ENCODE measurements around the gene HES4. TPM values are rescaled to one million over a fixed set of nuclear protein-coding genes. Genes with fewer than 3 reads are reported as not detected.

HES4 gene
- total RNA-seq, 1 donor from 2014 or later = 21.4 TPM

DNA sequence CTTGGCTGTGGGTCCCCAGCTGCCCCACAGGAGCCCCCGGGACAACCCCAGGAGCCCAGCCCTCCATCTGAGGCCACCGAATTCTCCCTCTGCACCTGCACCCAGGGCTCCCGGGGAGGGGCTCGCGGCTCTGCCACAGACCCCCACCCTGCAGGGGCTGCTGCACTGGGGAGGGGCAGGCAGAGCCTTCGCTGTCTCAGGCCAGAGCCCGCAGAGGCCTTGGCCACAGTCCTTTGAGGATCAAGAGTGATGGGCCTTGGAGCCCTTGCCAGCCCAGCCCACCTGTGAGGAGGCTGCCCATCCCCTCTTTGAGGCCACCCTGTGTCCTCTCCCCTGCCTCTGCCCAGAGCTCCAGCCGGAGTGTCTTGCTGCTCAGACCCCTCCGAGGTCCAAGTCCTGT lies 24.5 kb downstream of the HES4 start:
- no peak overlapping the region for H3K4me3 ChIP-seq
- H3K27ac ChIP-seq = no peak overlapping the region
- peaks cover 55% of the 10 kb centered on the region for H3K27me3 ChIP-seq (ENCODE audit: low read depth)
- no peak for TF ChIP-seq CTCF (IDR thresholded peaks at IDR 0.05)
- DNase-seq (no peak), ATAC-seq (no peak)
- no peaks in the 10 kb centered on the region for H3K9me3 ChIP-seq
- intact Hi-C loops (cut with DNase I) = no loop called here
- peaks cover 11% of the 10 kb centered on the region for H3K4me1 ChIP-seq
- no peaks in the 10 kb centered on the region for H3K36me3 ChIP-seq

GRCh38 chr1:974687-975328 lies 25.1 kb downstream of the HES4 start:
- no peaks in the 10 kb centered on the region for H3K9me3 ChIP-seq
- peaks cover 58% of the 10 kb centered on the region for H3K27me3 ChIP-seq (ENCODE audit: low read depth)

GRCh38 chr1:974293-974640 lies 25.6 kb downstream of the HES4 start:
- intact Hi-C loops (cut with DNase I) = no loop called here
- no peak for TF ChIP-seq CTCF (IDR thresholded peaks at IDR 0.05)
- no peak for DNase-seq
- H3K27me3 ChIP-seq (ENCODE audit: low read depth) = peaks cover 64% of the 10 kb centered on the region
- no peaks in the 10 kb centered on the region for H3K9me3 ChIP-seq
- no peak overlapping the region for H3K4me3 ChIP-seq
- no peak for ATAC-seq
- peaks cover 11% of the 10 kb centered on the region for H3K4me1 ChIP-seq
- no peak overlapping the region for H3K27ac ChIP-seq
- H3K36me3 ChIP-seq = no peaks in the 10 kb centered on the region

More at GRCh38 chr1:974687-975328, 25.1 kb downstream of the HES4 start:
- no peak for TF ChIP-seq CTCF (IDR thresholded peaks at IDR 0.05)
- Histone ChIP-seq H3K4me3 (no peak overlapping the region), H3K36me3 (no peaks in the 10 kb centered on the region), H3K4me1 (peaks cover 11% of the 10 kb centered on the region), H3K27ac (no peak overlapping the region)
- intact Hi-C loops (cut with DNase I) = no loop called here
- DNase-seq (no peak), ATAC-seq (no peak)

- H3K36me3 ChIP-seq = no peaks in the 10 kb centered on the region
- peaks cover 65% of the 10 kb centered on the region for H3K27me3 ChIP-seq (ENCODE audit: low read depth)
- H3K4me3 ChIP-seq = no peak overlapping the region
- no peak overlapping the region for H3K27ac ChIP-seq
- no peak for TF ChIP-seq CTCF (IDR thresholded peaks at IDR 0.05)
- intact Hi-C loops (cut with DNase I) = no loop called here
- DNase-seq = no peak
- no peaks in the 10 kb centered on the region for H3K9me3 ChIP-seq
- peaks cover 11% of the 10 kb centered on the region for H3K4me1 ChIP-seq
- no peak for ATAC-seq
Measured at GRCh38 chr1:973459-974292, 26.2 kb downstream of the HES4 start.

DNA sequence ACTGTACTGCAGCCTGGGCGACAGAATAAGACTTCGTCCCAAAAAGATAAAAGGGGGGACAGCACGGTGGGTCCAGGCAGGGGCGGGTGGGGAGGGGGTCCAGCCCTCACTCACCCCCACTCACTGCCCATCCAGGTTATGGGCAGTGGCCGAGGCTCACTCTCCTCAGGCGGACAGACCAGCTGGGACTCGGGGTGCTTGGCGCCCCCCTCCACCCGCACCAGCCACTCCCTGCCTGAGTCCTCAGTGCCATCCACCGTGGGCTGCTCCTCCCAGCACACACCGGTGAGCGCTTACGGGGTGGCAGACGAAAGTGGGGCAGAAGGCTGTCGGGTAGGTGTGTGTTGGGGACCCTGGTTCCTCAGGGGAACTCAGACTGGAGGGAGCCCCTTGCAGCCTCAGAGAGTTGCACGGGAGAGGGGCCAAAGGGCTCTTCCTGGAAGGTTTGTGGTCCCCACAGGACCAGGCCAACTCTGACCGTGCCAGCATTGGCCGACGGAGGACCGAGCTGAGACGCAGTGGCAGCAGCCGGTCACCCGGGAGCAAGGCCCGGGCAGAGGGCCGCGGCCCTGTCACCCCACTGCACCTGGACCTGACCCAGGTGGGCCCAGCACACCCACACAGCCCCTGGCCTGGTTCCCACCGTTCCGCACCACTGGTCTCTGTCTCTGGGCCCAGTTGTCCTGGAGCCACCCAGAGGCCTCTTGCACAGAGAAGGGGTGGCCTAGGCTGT lies 27.0 kb downstream of the HES4 start:
- no peak for ATAC-seq
- H3K27me3 ChIP-seq (ENCODE audit: low read depth) = peaks cover 69% of the 10 kb centered on the region
- H3K4me3 ChIP-seq = no peak overlapping the region

More for the DNA sequence above, 27.0 kb downstream of the HES4 start:
- no peak for DNase-seq
- no peak for TF ChIP-seq CTCF (IDR thresholded peaks at IDR 0.05)
- Histone ChIP-seq H3K27ac (no peak overlapping the region), H3K36me3 (no peaks in the 10 kb centered on the region), H3K9me3 (no peaks in the 10 kb centered on the region), H3K4me1 (peaks cover 11% of the 10 kb centered on the region)
- intact Hi-C loops (cut with DNase I) = no loop called here

All from lower lobe of right lung (tissue), 2 donors.